Left renal cortex interstitium (tissue), 4 donors: ENCODE measurements around the gene HYI. TPM values are rescaled to one million over a fixed set of nuclear protein-coding genes. Genes with fewer than 3 reads are reported as not detected.
"Not testable (repeated sequence)": the region's sequence is repeated elsewhere in the genome, so short reads cannot be mapped to it uniquely, and the experiment has no call there.

ENCODE experiments used
- DNase-seq, 4 donors: peaks; one replicate each; pipeline ENCODE4 v3.0.0-alpha.2; 2013; ENCODE audit warnings: low read depth in 4 of 4, low spot score in 2 of 4, missing footprints in 1 of 4
- polyA plus RNA-seq, 4 donors: library from polyadenylated mRNA; unstranded; fragments of 120-200 nt; gene quantifications; one replicate each; pipeline ENCODE4 v1.2.1, GENCODE V29; 2013; ENCODE audit not compliant: insufficient read length in 4 of 4

The HYI gene
- polyA plus RNA-seq: 10 to 100 TPM; 32.5 to 49.2 (median 43.6) TPM

- DNase-seq: peak; percentile 39 to 77 (median 61)
Observed at GRCh38 chr1:43453442-43454269, at the start of gene HYI. Gene HYI (minus strand): TSS chr1:43453931. CDS start chr1:43453793, 138 bp downstream.

GRCh38 chr1:43501806-43502205 lies 48.1 kb upstream of the HYI start:
- DNase-seq: not testable (repeated sequence)

GRCh38 chr1:43499898-43500297 lies 46.2 kb upstream of the HYI start:
- no peak for DNase-seq

- DNase-seq: no peak
Observed at GRCh38 chr1:43495204-43495603, 41.5 kb upstream of the HYI start.

- no peak for DNase-seq
Observed at GRCh38 chr1:43493661-43494450, 40.1 kb upstream of the HYI start.

- no peak for DNase-seq
Observed at GRCh38 chr1:43492826-43493225, 39.1 kb upstream of the HYI start.

GRCh38 chr1:43491061-43491460 lies 37.3 kb upstream of the HYI start:
- no peak for DNase-seq

GRCh38 chr1:43488165-43488564 lies 34.4 kb upstream of the HYI start:
- no peak for DNase-seq

GRCh38 chr1:43484367-43484766 lies 30.6 kb upstream of the HYI start:
- DNase-seq: no peak

GRCh38 chr1:43482215-43482614 lies 28.5 kb upstream of the HYI start:
- no peak for DNase-seq

GRCh38 chr1:43481491-43481890 lies 27.8 kb upstream of the HYI start:
- peak in 2 of 4 donors; percentile 29 to 33 for DNase-seq

GRCh38 chr1:43479414-43479813 lies 25.7 kb upstream of the HYI start:
- DNase-seq: no peak

- DNase-seq: no peak
Observed at GRCh38 chr1:43477716-43478115, 24.0 kb upstream of the HYI start.

- not testable (repeated sequence) for DNase-seq
Observed at GRCh38 chr1:43475611-43476401, 22.1 kb upstream of the HYI start.

GRCh38 chr1:43473463-43473862 lies 19.7 kb upstream of the HYI start:
- no peak for DNase-seq

- DNase-seq: not testable (repeated sequence)
Observed at GRCh38 chr1:43472463-43473151, 18.9 kb upstream of the HYI start.

- no peak for DNase-seq
Observed at GRCh38 chr1:43472087-43472462, 18.3 kb upstream of the HYI start.

GRCh38 chr1:43469932-43470331 lies 16.2 kb upstream of the HYI start:
- DNase-seq: no peak

GRCh38 chr1:43468414-43468813 lies 14.7 kb upstream of the HYI start:
- no peak for DNase-seq

- no peak for DNase-seq
Observed at GRCh38 chr1:43466403-43466802, 12.7 kb upstream of the HYI start.
